Measurements from ENCODE around the gene GAPDH. TPM values are rescaled to one million over a fixed set of nuclear protein-coding genes. Genes with fewer than 3 reads are reported as not detected.

Gene GAPDH
- polyA plus RNA-seq, 2 of the 4 experiments (the other 2 are of a cell fraction) = 6,463 to 10,036 TPM

DNA sequence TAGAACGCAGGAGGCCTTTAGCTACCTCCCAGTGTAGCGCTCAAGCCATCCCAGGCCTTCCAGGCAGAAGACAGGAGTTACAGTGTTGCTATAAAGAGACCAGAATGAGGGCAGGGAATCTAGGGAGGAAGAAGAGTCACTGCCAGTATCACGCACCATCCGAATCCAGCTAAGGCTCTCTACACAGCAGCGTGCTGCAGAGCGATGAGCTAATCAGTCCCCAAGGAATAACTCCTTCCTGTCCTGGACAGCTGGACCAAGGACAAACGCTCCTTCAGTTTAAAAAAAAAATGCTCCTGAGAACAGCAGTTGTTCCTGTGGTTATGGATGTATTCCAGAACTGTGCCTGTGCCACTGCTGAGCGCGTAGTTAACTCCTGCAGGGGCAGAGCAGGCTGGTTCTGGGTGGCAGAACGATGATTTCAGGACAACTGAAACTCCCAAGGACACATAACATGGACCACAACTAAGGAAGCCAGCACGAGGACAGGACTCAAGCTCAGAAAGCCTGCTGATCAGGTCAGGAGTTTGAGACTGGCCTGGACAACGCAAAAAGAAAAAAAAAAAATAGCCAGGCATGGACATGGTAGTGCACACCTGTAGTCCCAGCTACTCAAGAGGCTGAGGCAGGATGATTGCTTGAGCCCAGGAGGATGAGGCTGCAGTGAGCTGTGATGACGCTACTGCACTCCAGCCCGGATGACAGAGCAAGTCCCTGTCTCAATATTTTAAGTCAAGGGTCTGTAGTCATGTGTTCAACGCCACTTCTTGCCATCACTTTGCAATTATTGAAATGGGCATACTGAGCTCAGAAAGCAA lies 18.9 kb downstream of the GAPDH start:
- Histone ChIP-seq H3K9me3 (no peaks in the 10 kb centered on the region), H3K4me1 (peaks cover 30% of the 10 kb centered on the region), H3K4me3 (no peak overlapping the region), H3K4me2 (no peak overlapping the region), H3K27ac (no peak overlapping the region)
- WGBS (ENCODE audit: missing lambda C conversion rate) = 87% methylated on average over 15 of the region's 15 CpGs
- TF ChIP-seq FOSB (CRISPR knock-in tag; IDR thresholded peaks at IDR 0.05) (no peak), CHD2 (IDR thresholded peaks at IDR 0.05; ENCODE audit: low read length, partially characterized antibody) (no peak), SREBF2 (IDR thresholded peaks at IDR 0.05) (no peak), RARB (CRISPR knock-in tag; IDR thresholded peaks at IDR 0.05) (no peak), POLR2AphosphoS2 (conservative IDR thresholded peaks at IDR 0.05; ENCODE audit: low read length) (no peak), EHF (CRISPR knock-in tag; IDR thresholded peaks at IDR 0.05) (no peak), PBX3 (IDR thresholded peaks at IDR 0.05) (no peak), MAZ (IDR thresholded peaks at IDR 0.05; ENCODE audit: borderline replicate concordance, low read depth, low read length) (no peak), REST (IDR thresholded peaks at IDR 0.05) (no peak), TFCP2L1 (CRISPR knock-in tag; IDR thresholded peaks at IDR 0.05) (no peak), ZNF302 (CRISPR knock-in tag; IDR thresholded peaks at IDR 0.05) (no peak), HOXB13 (CRISPR knock-in tag; IDR thresholded peaks at IDR 0.05; ENCODE audit: low read depth) (no peak)
- TF ChIP-seq, protein P1, sequence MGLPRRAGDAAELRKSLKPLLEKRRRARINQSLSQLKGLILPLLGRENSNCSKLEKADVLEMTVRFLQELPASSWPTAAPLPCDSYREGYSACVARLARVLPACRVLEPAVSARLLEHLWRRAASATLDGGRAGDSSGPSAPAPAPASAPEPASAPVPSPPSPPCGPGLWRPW (IDR thresholded peaks at IDR 0.05) = no peak
- TF ChIP-seq, protein P2, sequence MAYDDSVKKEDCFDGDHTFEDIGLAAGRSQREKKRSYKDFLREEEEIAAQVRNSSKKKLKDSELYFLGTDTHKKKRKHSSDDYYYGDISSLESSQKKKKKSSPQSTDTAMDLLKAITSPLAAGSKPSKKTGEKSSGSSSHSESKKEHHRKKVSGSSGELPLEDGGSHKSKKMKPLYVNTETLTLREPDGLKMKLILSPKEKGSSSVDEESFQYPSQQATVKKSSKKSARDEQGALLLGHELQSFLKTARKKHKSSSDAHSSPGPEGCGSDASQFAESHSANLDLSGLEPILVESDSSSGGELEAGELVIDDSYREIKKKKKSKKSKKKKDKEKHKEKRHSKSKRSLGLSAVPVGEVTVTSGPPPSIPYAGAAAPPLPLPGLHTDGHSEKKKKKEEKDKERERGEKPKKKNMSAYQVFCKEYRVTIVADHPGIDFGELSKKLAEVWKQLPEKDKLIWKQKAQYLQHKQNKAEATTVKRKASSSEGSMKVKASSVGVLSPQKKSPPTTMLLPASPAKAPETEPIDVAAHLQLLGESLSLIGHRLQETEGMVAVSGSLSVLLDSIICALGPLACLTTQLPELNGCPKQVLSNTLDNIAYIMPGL (CRISPR knock-in tag; IDR thresholded peaks at IDR 0.05; ENCODE audit: borderline replicate concordance) = no peak
- ChIA-PET CTCF (interaction anchor here (0.8 to 25.9 kb wide), 18 partner anchors 4 to 273 kb away, joined by 3 to 491 read pairs (median 4); partner anchors contain the start of genes GAPDH, IFFO1, LAG3 and NOP2), POLR2A (interaction anchor here (0.6 to 1.7 kb wide), 4 partner anchors 13 to 19 kb away, joined by 3 to 5 read pairs (median 4); partner anchors contain the start of genes GAPDH and NOP2)
- FAIRE-seq (no peak), DNase-seq (ENCODE audit: low read depth in 1 of 2, low spot score in 1 of 2) (no peak), ATAC-seq (no peak)

GRCh38 chr12:6554168-6555017 lies 20.1 kb downstream of the GAPDH start:
- no peak overlapping the region for H3K27ac ChIP-seq
- H3K4me1 ChIP-seq = peaks cover 19% of the 10 kb centered on the region
- CTCF ChIA-PET = interaction anchor here (0.5 to 25.9 kb wide), 16 partner anchors 3 to 270 kb away, joined by 3 to 491 read pairs (median 4); partner anchors contain the start of genes GAPDH, IFFO1, LAG3 and NOP2
- DNase-seq (ENCODE audit: low read depth in 1 of 2, low spot score in 1 of 2) (peak; percentile 82 to 83), FAIRE-seq (no peak), ATAC-seq (peak; percentile 81 to 86)
- 74% methylated on average over 22 of the region's 22 CpGs for WGBS (ENCODE audit: missing lambda C conversion rate)
- no peak overlapping the region for H3K4me2 ChIP-seq
- POLR2A ChIA-PET = interaction anchor here (1.0 kb wide), 1 partner anchor 20 kb away, joined by 4 read pairs; the partner anchor contains the start of gene GAPDH
- H3K9me3 ChIP-seq = no peaks in the 10 kb centered on the region
- no peak overlapping the region for H3K4me3 ChIP-seq
- TF ChIP-seq CHD4 (IDR thresholded peaks at IDR 0.05; ENCODE audit: borderline replicate concordance) = no peak
- TF ChIP-seq PBX3 (IDR thresholded peaks at IDR 0.05) = peak; percentile 69; the same call in 1 of the 2 replicates
- TF ChIP-seq, protein P3, sequence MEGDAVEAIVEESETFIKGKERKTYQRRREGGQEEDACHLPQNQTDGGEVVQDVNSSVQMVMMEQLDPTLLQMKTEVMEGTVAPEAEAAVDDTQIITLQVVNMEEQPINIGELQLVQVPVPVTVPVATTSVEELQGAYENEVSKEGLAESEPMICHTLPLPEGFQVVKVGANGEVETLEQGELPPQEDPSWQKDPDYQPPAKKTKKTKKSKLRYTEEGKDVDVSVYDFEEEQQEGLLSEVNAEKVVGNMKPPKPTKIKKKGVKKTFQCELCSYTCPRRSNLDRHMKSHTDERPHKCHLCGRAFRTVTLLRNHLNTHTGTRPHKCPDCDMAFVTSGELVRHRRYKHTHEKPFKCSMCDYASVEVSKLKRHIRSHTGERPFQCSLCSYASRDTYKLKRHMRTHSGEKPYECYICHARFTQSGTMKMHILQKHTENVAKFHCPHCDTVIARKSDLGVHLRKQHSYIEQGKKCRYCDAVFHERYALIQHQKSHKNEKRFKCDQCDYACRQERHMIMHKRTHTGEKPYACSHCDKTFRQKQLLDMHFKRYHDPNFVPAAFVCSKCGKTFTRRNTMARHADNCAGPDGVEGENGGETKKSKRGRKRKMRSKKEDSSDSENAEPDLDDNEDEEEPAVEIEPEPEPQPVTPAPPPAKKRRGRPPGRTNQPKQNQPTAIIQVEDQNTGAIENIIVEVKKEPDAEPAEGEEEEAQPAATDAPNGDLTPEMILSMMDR (IDR thresholded peaks at IDR 0.05) = peak; percentile 50
- peak; percentile 39; the same call in 2 of the 3 replicates for TF ChIP-seq SMC3 (IDR thresholded peaks at IDR 0.05)
- no peak for TF ChIP-seq ELK1 (IDR thresholded peaks at IDR 0.05; ENCODE audit: low read depth, low read length)
- no peak for TF ChIP-seq FOSB (CRISPR knock-in tag; IDR thresholded peaks at IDR 0.05)
- TF ChIP-seq HOXB13 (CRISPR knock-in tag; IDR thresholded peaks at IDR 0.05; ENCODE audit: low read depth) = no peak
- peak; percentile 28 to 47; a peak in 3 of 5 replicates for TF ChIP-seq RAD21 (conservative IDR thresholded peaks at IDR 0.05 in 1 of 2, IDR thresholded peaks at IDR 0.05 in 1 of 2)

All from A549 (cell line).